GM21529 (cell line): Measurements from ENCODE around the gene HSD17B12.
A peak's percentile ranks its signal among the peaks of the same experiment; 100 is the strongest.
"Not testable (repeated sequence)": the region's sequence is repeated elsewhere in the genome, so short reads cannot be mapped to it uniquely, and the experiment has no call there.

Experiments used
- ATAC-seq: cut with Tn5 transposase; IDR thresholded peaks from one replicate; pipeline ENCODE4 v1.9.1; 2021; ENCODE audit not compliant: unreplicated experiment

HSD17B12 gene

GRCh38 chr11:43680521-43681400 is at the start of gene HSD17B12:
HSD17B12 (plus strand) TSS chr11:43680738; CDS start chr11:43680828, 90 bp downstream.
- peak; percentile 97 for ATAC-seq

- ATAC-seq, result no peak
These were observed 48.8 kb upstream of the HSD17B12 start for GRCh38 chr11:43631732-43632131.

- ATAC-seq, result no peak
These were observed 48.4 kb upstream of the HSD17B12 start for GRCh38 chr11:43632181-43632580.

GRCh38 chr11:43638717-43639116 is 41.8 kb upstream of the HSD17B12 start:
- no peak for ATAC-seq

GRCh38 chr11:43639224-43639623 is 41.3 kb upstream of the HSD17B12 start:
- ATAC-seq, result no peak

GRCh38 chr11:43639920-43640319 is 40.6 kb upstream of the HSD17B12 start:
- no peak for ATAC-seq

GRCh38 chr11:43643898-43644620 is 36.5 kb upstream of the HSD17B12 start:
- ATAC-seq, result peak; percentile 100

GRCh38 chr11:43644621-43645299 is 35.8 kb upstream of the HSD17B12 start:
- no peak for ATAC-seq

GRCh38 chr11:43646767-43647166 is 33.8 kb upstream of the HSD17B12 start:
- no peak for ATAC-seq

GRCh38 chr11:43648888-43649287 is 31.6 kb upstream of the HSD17B12 start:
- ATAC-seq, result no peak

GRCh38 chr11:43649501-43649900 is 31.0 kb upstream of the HSD17B12 start:
- no peak for ATAC-seq

- no peak for ATAC-seq
These were observed 30.6 kb upstream of the HSD17B12 start for GRCh38 chr11:43649921-43650320.

GRCh38 chr11:43663018-43663417 is 17.5 kb upstream of the HSD17B12 start:
- not testable (repeated sequence) for ATAC-seq

- no peak for ATAC-seq
These were observed 16.2 kb upstream of the HSD17B12 start for GRCh38 chr11:43664295-43664694.

GRCh38 chr11:43671284-43671683 is 9.3 kb upstream of the HSD17B12 start:
- ATAC-seq, result not testable (repeated sequence)

GRCh38 chr11:43674560-43674959 is 6.0 kb upstream of the HSD17B12 start:
- no peak for ATAC-seq

GRCh38 chr11:43676933-43677332 is 3.6 kb upstream of the HSD17B12 start:
- no peak for ATAC-seq

GRCh38 chr11:43681401-43681942 is 934 bp downstream of the HSD17B12 start:
- ATAC-seq, result no peak

- not testable (repeated sequence) for ATAC-seq
These were observed 1.5 kb downstream of the HSD17B12 start for GRCh38 chr11:43682081-43682480.

GRCh38 chr11:43685440-43685839 is 4.9 kb downstream of the HSD17B12 start:
- ATAC-seq, result no peak

- no peak for ATAC-seq
These were observed 5.7 kb downstream of the HSD17B12 start for GRCh38 chr11:43686207-43686606.
